Suprapubic skin (tissue), 4 donors: ENCODE results near the gene UGT1A7. TPM values are rescaled to one million over a fixed set of nuclear protein-coding genes. Genes with fewer than 3 reads are reported as not detected.

ENCODE experiments used
- DNase-seq, 2 donors: peaks; one replicate each; pipeline ENCODE4 v3.0.0-alpha.2; 2019; ENCODE audit warnings: low spot score in 2 of 2
- H3K27ac ChIP-seq: fragments of 200-600 bp; sonication (generic); one replicate; pipeline ENCODE4 v1.5.1; 2019
- H3K27me3 ChIP-seq: fragments of 200-600 bp; sonication (generic); one replicate; pipeline ENCODE4 v1.5.1; 2019
- H3K36me3 ChIP-seq: fragments of 200-600 bp; sonication (generic); one replicate; pipeline ENCODE4 v1.5.1; 2019
- H3K4me1 ChIP-seq: fragments of 200-600 bp; sonication (generic); one replicate; pipeline ENCODE4 v1.5.1; 2019
- H3K4me3 ChIP-seq: fragments of 200-600 bp; sonication (generic); one replicate; pipeline ENCODE4 v1.5.1; 2019; ENCODE audit warnings: mild to moderate bottlenecking
- H3K9me3 ChIP-seq: fragments of 200-600 bp; sonication (generic); one replicate; pipeline ENCODE4 v1.5.1; 2019
- EP300 ChIP-seq: sonication (generic); formaldehyde crosslinking; IDR thresholded peaks from one replicate; pipeline ENCODE4 v1.6.1; 2017; ENCODE audit warnings: antibody characterized with exemption
- POLR2A ChIP-seq, 2 donors: fragments of 450-650 bp; IDR thresholded peaks; one replicate each; pipeline ENCODE4 v1.6.1; 2017; ENCODE audit warnings: antibody characterized with exemption in 2 of 2, mild to moderate bottlenecking in 2 of 2, moderate library complexity in 2 of 2
- POLR2AphosphoS5 ChIP-seq, 3 donors: sonication (generic); formaldehyde crosslinking; IDR thresholded peaks; one replicate each; pipeline ENCODE4 v1.6.1; 2017; ENCODE audit warnings: antibody characterized with exemption in 3 of 3
- WGBS: methylation state at CpG from one replicate; pipeline ENCODE4 v1.1.5; 2018; 5-methylcytosine and 5-hydroxymethylcytosine counted together
- total RNA-seq, 4 donors: library from RNA; depleted of rRNA; stranded (reverse); fragments of >200 nt; gene quantifications; one replicate each; pipeline ENCODE4 v1.1.0, GENCODE V29; 2016
- TF ChIP-seq, protein P1 (sequence below), 2 donors: fragments of 200-600 bp in 1 of 2; fragments of 450-650 bp in 1 of 2; sonication (generic) in 1 of 2; IDR thresholded peaks; one replicate each; pipeline ENCODE4 v1.5.1; 2016 to 2019; ENCODE audit warnings: antibody characterized with exemption in 2 of 2, mild to moderate bottlenecking in 1 of 2, moderate library complexity in 1 of 2

UGT1A7 gene
- total RNA-seq, 4 donors from 2014 or later, result 1.3 to 8.0 (median 2.2) TPM

GRCh38 chr2:233799087-233799665 lies 117.5 kb downstream of the UGT1A7 start:
- Histone ChIP-seq H3K4me3 (no peak overlapping the region), H3K36me3 (no peaks in the 10 kb centered on the region), H3K9me3 (no peaks in the 10 kb centered on the region), H3K27me3 (peaks cover 2% of the 10 kb centered on the region), H3K4me1 (no peaks in the 10 kb centered on the region), H3K27ac (no peak overlapping the region)
- peak in 1 of 2 donors; percentile 44 for DNase-seq
- TF ChIP-seq POLR2AphosphoS5 (IDR thresholded peaks at IDR 0.05) (no peak), EP300 (no peak), POLR2A (IDR thresholded peaks at IDR 0.05) (no peak)
- TF ChIP-seq, protein P1, sequence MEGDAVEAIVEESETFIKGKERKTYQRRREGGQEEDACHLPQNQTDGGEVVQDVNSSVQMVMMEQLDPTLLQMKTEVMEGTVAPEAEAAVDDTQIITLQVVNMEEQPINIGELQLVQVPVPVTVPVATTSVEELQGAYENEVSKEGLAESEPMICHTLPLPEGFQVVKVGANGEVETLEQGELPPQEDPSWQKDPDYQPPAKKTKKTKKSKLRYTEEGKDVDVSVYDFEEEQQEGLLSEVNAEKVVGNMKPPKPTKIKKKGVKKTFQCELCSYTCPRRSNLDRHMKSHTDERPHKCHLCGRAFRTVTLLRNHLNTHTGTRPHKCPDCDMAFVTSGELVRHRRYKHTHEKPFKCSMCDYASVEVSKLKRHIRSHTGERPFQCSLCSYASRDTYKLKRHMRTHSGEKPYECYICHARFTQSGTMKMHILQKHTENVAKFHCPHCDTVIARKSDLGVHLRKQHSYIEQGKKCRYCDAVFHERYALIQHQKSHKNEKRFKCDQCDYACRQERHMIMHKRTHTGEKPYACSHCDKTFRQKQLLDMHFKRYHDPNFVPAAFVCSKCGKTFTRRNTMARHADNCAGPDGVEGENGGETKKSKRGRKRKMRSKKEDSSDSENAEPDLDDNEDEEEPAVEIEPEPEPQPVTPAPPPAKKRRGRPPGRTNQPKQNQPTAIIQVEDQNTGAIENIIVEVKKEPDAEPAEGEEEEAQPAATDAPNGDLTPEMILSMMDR (IDR thresholded peaks at IDR 0.05), result no peak
- 72% methylated on average over 5 of the region's 7 CpGs for WGBS

DNA sequence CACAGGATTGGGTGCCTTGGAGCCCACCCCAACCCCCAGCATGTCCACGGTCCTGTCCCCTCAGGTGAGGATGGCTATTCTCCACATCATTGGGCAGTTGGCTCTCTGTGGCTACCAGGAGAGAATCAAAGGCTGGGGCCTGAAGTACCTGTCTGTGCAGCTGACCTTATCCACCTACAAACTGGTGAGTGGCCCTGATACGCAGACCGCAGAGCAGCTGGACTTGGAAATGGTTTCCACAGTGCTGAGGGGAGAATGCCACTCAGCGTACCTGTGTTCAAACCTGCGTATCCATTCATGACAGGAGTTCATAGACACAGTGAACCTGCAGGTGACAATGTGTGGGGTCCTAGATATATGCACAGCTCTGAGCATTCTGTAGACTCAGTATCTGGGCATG lies 118.0 kb downstream of the UGT1A7 start:
- H3K4me3 ChIP-seq, result no peak overlapping the region
- no CpG with 5 or more reads among the region's 5 CpGs for WGBS
- no peak overlapping the region for H3K27ac ChIP-seq
- no peak for DNase-seq
- TF ChIP-seq POLR2AphosphoS5 (IDR thresholded peaks at IDR 0.05), result no peak
- TF ChIP-seq POLR2A (IDR thresholded peaks at IDR 0.05), result no peak
- no peak for TF ChIP-seq EP300
- no peaks in the 10 kb centered on the region for H3K9me3 ChIP-seq
- H3K4me1 ChIP-seq, result no peaks in the 10 kb centered on the region
- H3K27me3 ChIP-seq, result peaks cover 6% of the 10 kb centered on the region
- no peaks in the 10 kb centered on the region for H3K36me3 ChIP-seq

DNA sequence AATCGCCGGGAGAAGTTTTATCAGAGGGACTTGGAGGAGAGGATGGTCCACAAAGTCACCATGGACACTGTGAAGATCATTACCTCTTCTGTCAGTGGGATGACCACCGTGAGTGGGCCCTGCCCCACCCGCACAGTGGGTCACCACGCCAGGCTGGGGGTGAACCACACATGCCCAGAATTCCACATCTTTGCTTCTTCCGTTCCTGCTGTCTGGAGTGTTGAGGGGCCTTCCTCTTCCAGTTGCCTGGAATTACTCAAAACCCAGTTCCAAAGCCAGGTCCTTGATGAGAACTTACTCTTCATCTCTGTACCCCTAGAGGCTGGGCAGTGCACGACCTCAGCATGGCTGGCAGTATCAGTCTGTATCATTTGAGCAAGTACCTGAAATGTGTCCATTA lies 118.5 kb downstream of the UGT1A7 start:
- H3K4me1 ChIP-seq, result no peaks in the 10 kb centered on the region
- H3K36me3 ChIP-seq, result no peaks in the 10 kb centered on the region
- H3K9me3 ChIP-seq, result no peaks in the 10 kb centered on the region
- 85% methylated on average over 5 of the region's 7 CpGs for WGBS
- no peak overlapping the region for H3K27ac ChIP-seq
- peaks cover 6% of the 10 kb centered on the region for H3K27me3 ChIP-seq
- no peak for DNase-seq
- TF ChIP-seq, protein P1 (IDR thresholded peaks at IDR 0.05), result no peak
- no peak for TF ChIP-seq POLR2AphosphoS5 (IDR thresholded peaks at IDR 0.05)
- TF ChIP-seq EP300, result no peak
- no peak for TF ChIP-seq POLR2A (IDR thresholded peaks at IDR 0.05)
- no peak overlapping the region for H3K4me3 ChIP-seq

DNA sequence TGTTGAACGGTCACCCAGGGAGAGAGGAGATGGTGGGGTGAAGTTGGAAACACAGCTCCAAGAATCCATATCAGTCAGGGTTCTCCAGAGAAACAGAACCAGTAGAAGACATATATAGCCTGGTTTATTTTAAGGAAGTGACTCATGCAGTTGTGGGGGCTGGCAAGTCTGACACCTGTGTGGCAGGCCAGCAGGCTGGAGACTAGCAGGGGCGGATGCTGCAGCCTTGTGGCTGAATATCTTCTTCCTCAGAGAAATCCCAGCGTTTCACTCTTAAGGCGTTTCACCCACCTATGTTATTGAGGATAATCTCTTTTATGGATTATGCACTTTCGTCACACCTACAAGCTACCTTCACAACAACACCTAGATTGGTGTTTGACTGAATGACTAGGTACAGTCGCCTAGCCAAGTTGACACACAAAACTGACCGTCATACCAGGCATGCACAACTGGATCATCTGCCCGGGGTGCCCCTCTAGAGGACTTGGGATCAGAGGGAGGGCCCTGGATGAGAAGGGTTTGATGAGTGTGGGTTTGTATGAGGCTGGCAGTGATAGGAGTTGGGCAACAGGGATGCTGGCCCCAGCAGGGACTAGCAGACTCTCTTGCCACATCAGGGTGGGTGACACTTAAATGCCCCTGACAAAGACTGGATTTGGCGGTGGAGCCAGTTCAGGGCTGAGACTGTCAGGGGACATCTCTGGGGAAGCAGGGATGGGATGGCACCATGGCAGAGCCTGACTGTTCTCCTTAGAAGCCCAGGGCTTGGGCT lies 119.8 kb downstream of the UGT1A7 start:
- no peak for DNase-seq
- H3K27me3 ChIP-seq, result peaks cover 6% of the 10 kb centered on the region

DNA sequence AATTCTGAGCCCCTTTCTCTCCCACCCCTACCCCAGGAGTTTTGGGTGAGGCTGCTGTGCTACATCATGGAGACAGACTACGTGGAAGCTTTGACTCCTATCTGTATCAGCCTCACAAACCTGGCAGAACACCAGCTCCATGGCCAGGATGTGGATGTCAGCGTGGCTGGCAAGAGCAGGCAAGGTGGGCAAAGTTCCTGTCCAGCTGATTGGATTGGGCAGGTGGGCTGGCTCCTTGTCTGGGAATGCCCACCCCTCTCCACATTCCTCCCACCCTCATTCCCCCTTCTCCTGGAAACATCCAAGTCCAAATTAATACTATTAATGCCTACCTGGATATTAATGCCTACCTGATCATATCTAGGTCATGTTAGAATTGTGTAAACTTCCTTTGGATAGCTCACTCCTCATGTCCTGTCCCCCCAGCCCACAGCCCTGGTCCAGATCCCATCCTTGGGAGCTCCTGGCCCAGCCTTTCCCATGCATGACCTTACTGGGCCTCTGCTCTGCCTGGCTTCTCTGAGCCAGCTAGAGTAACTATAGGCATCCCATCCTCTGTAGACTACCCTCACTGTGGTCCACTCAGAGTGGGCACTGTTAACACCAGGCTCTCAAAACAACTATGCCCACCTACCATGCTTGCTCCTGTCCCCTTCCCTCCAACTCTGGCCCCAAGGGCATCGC lies 120.6 kb downstream of the UGT1A7 start:
- peak in 1 of 2 donors; percentile 40 for DNase-seq
- H3K4me3 ChIP-seq, result no peak overlapping the region

More for the DNA sequence above, 119.8 kb downstream of the UGT1A7 start:
- no peak overlapping the region for H3K27ac ChIP-seq
- no peaks in the 10 kb centered on the region for H3K36me3 ChIP-seq
- H3K4me3 ChIP-seq, result no peak overlapping the region
- H3K9me3 ChIP-seq, result no peaks in the 10 kb centered on the region
- no peak for TF ChIP-seq POLR2A (IDR thresholded peaks at IDR 0.05)
- TF ChIP-seq, protein P1 (IDR thresholded peaks at IDR 0.05), result no peak
- TF ChIP-seq EP300, result no peak
- no peak for TF ChIP-seq POLR2AphosphoS5 (IDR thresholded peaks at IDR 0.05)
- H3K4me1 ChIP-seq, result no peaks in the 10 kb centered on the region
- WGBS, result 78% methylated on average over 9 of the region's 9 CpGs

More for the DNA sequence above, 120.6 kb downstream of the UGT1A7 start:
- H3K27me3 ChIP-seq, result peaks cover 6% of the 10 kb centered on the region
- 58% methylated on average over 2 of the region's 3 CpGs for WGBS
- TF ChIP-seq EP300, result no peak
- no peak for TF ChIP-seq POLR2AphosphoS5 (IDR thresholded peaks at IDR 0.05)
- TF ChIP-seq, protein P1 (IDR thresholded peaks at IDR 0.05), result no peak
- no peak for TF ChIP-seq POLR2A (IDR thresholded peaks at IDR 0.05)
- no peaks in the 10 kb centered on the region for H3K4me1 ChIP-seq
- H3K27ac ChIP-seq, result no peak overlapping the region
- H3K9me3 ChIP-seq, result no peaks in the 10 kb centered on the region
- no peaks in the 10 kb centered on the region for H3K36me3 ChIP-seq
